K562 (cell line): ENCODE measurements around the gene IMPG2. TPM values are rescaled to one million over a fixed set of nuclear protein-coding genes. Genes with fewer than 3 reads are reported as not detected.

Experiments used
- ARID2 ChIP-seq: fragments of 450-650 bp; IDR thresholded peaks from 2 replicates; pipeline ENCODE4 v1.6.1; 2017; ENCODE audit warnings: antibody characterized with exemption, mild to moderate bottlenecking
- BHLHE40 ChIP-seq: IDR thresholded peaks from 2 replicates; pipeline ENCODE4 v1.6.1; 2011; ENCODE audit warnings: low read length, improper control_type of control experiment
- BRCA1 ChIP-seq, 2 experiments: fragments of 450-650 bp in 1 of 2; sonication (generic) in 1 of 2; formaldehyde crosslinking in 1 of 2; IDR thresholded peaks; 2 replicates each; pipeline versions ENCODE4 v1.5.0 to v1.6.1; 2017 to 2020; ENCODE audit warnings: mild to moderate bottlenecking in 1 of 2, missing genetic modification reagents in 1 of 2
- E2F3 ChIP-seq: fragments of 250-450 bp; sonication (Bioruptor Pico); IDR thresholded peaks from 2 replicates; pipeline ENCODE4 v1.4.0; 2020; ENCODE audit warnings: mild to moderate bottlenecking
- FOXA3 ChIP-seq, 2 experiments: fragments of 450-650 bp in 1 of 2; sonication (generic) in 1 of 2; formaldehyde crosslinking; IDR thresholded peaks in 1 of 2; conservative IDR thresholded peaks in 1 of 2; 2 replicates each; pipeline versions ENCODE4 v1.4.0 to v1.8.0; 2020 to 2022; ENCODE audit warnings: mild to moderate bottlenecking in 2 of 2, missing genetic modification reagents in 1 of 2
- FOXJ3 ChIP-seq: sonication (generic); formaldehyde crosslinking; IDR thresholded peaks from 2 replicates; pipeline ENCODE4 v1.4.0; 2020; ENCODE audit warnings: mild to moderate bottlenecking, missing genetic modification reagents
- KAT2B ChIP-seq: IDR thresholded peaks from one replicate; pipeline ENCODE4 v1.6.1; 2012; ENCODE audit warnings: low read depth, mild to moderate bottlenecking, control low read depth, inconsistent platforms, low read length, moderate library complexity
- MEIS2 ChIP-seq: fragments of 450-650 bp; IDR thresholded peaks from 2 replicates; pipeline ENCODE4 v1.6.1; 2014; ENCODE audit warnings: mild to moderate bottlenecking; ENCODE audit not compliant: partially characterized antibody
- NCOA1 ChIP-seq: fragments of 450-650 bp; IDR thresholded peaks from 2 replicates; pipeline ENCODE4 v1.6.1; 2016; ENCODE audit warnings: low read depth
- NCOR1 ChIP-seq: fragments of 450-650 bp; IDR thresholded peaks from 2 replicates; pipeline ENCODE4 v1.6.1; 2016; ENCODE audit warnings: mild to moderate bottlenecking, moderate library complexity
- POLR3G ChIP-seq: IDR thresholded peaks from 2 replicates; pipeline ENCODE4 v1.6.1; 2011; ENCODE audit not compliant: insufficient read length, insufficient replicate concordance; ENCODE audit errors: extremely low read depth
- RAD21 ChIP-seq, 2 experiments: fragments of 250-450 bp in 1 of 2; fragments of 450-650 bp in 1 of 2; sonication (Bioruptor Pico) in 1 of 2; formaldehyde crosslinking in 1 of 2; IDR thresholded peaks in 1 of 2; conservative IDR thresholded peaks in 1 of 2; 2 replicates each; pipeline versions ENCODE4 v1.4.0 to v1.8.0; 2020 to 2022; ENCODE audit warnings: mild to moderate bottlenecking in 2 of 2, moderate library complexity in 1 of 2
- SMARCB1 ChIP-seq: IDR thresholded peaks from 2 replicates; pipeline ENCODE4 v1.6.1; 2011; ENCODE audit warnings: improper control_type of control experiment, low read depth; ENCODE audit not compliant: insufficient read length
- SNRNP70 ChIP-seq: fragments of 200-400 bp; formaldehyde crosslinking; optimal IDR thresholded peaks from 2 replicates; pipeline ENCODE3; 2017; ENCODE audit warnings: low read depth, low read length
- SOX6 ChIP-seq: fragments of 450-650 bp; IDR thresholded peaks from 2 replicates; pipeline ENCODE4 v1.6.1; 2014; ENCODE audit warnings: mild to moderate bottlenecking
- STAT5A ChIP-seq: IDR thresholded peaks from 2 replicates; pipeline ENCODE4 v1.6.1; 2012; ENCODE audit warnings: low read length, inconsistent platforms, borderline replicate concordance
- TEAD4 ChIP-seq, 2 experiments: sonication (generic) in 1 of 2; formaldehyde crosslinking in 1 of 2; IDR thresholded peaks; 2 replicates each; pipeline versions ENCODE4 v1.6.1 to v1.8.0; 2012 to 2022; ENCODE audit warnings: borderline replicate concordance in 1 of 2, inconsistent platforms in 1 of 2, low read length in 1 of 2, mild to moderate bottlenecking in 1 of 2, missing genetic modification reagents in 1 of 2
- TRIM24 ChIP-seq, 2 experiments: fragments of 450-650 bp; IDR thresholded peaks; 2 replicates each; pipeline ENCODE4 v1.6.1; 2016
- ZNF121 ChIP-seq: sonication (generic); formaldehyde crosslinking; conservative IDR thresholded peaks from 2 replicates; pipeline ENCODE4 v1.8.0; 2022; ENCODE audit warnings: missing genetic modification reagents
- ZNF764 ChIP-seq: fragments of 250-450 bp; sonication (Bioruptor Pico); IDR thresholded peaks from 2 replicates; pipeline ENCODE4 v1.4.0; 2020; ENCODE audit warnings: low read depth, mild to moderate bottlenecking, moderate library complexity
- ZNF780A ChIP-seq: fragments of 250-450 bp; sonication (Bioruptor Pico); IDR thresholded peaks from 2 replicates; pipeline ENCODE4 v1.5.0; 2021; ENCODE audit warnings: mild to moderate bottlenecking
- polyA plus RNA-seq, 8 experiments: library from polyadenylated mRNA; depleted of rRNA in 4 of 8; stranded (reverse) in 5 of 8; unstranded in 3 of 8; fragments of >200 nt; fragmentation: Nextera tagmentation in 2 of 8; fragmentation: Illumina TruSeq in 1 of 8; extraction: Ambion mirVana in 2 of 8; extraction: Trizol in 1 of 8; gene quantifications; 2 replicates each; pipeline versions ENCODE4 v1.2.1 to v1.2.3, GENCODE V29; 2011 to 2014; ENCODE audit warnings: inconsistent platforms in 1 of 8, missing spikeins in 1 of 8
- total RNA-seq, 7 experiments: library from RNA; depleted of rRNA in 6 of 7; stranded (reverse); fragments of >200 nt in 6 of 7; fragmentation: Illumina TruSeq in 2 of 7; extraction: Trizol in 2 of 7; gene quantifications; 2 replicates each; pipeline versions ENCODE4 v1.2.1 to v1.2.3, GENCODE V29; 2011 to 2021; ENCODE audit warnings: low replicate concordance in 1 of 7
- TF ChIP-seq, protein P1 (sequence below), 2 experiments: IDR thresholded peaks in 1 of 2; conservative IDR thresholded peaks in 1 of 2; 2 replicates each; pipeline ENCODE4 v1.6.1; 2016; ENCODE audit warnings: low read depth in 2 of 2, mild to moderate bottlenecking in 1 of 2, missing compliant biosample characterization in 1 of 2, missing genetic modification characterization in 1 of 2, moderate library complexity in 1 of 2

IMPG2 gene
- total and polyA plus RNA-seq, 9 of the 15 experiments (the other 6 are each of a cell fraction or from before 2014, with no cell fraction given) = 0.04 to 0.36 (median 0.09) TPM

DNA sequence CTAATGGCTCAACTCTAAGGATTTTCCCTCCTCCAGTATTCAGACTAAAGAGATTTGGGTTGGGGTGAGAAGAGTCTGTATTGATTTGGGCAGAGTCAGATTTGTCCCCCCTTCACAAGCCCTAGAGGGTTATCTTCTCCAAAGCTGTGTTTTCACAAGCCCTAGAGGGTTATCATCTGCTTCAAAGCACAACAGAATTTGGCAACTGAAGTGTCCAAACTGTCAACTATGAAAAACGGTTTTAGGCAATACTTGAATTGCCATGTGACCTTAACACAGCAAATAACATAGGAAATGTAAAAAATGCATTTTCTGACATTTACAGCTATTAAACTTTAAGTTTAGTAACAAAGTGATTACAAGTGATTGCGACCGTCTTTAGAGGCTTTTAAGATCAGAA, 119.9 kb downstream of the IMPG2 start (continued):
- TF ChIP-seq SOX6 = peak; percentile 43; the same call in 1 of the 2 replicates
- no peak for TF ChIP-seq SMARCB1
- TF ChIP-seq KAT2B = no peak
- no peak for TF ChIP-seq POLR3G
- no peak for TF ChIP-seq ZNF780A
- TF ChIP-seq ZNF121 (CRISPR knock-in tag) = no peak
- TF ChIP-seq FOXJ3 (CRISPR knock-in tag) = no peak
- 0 out of 4 replicates have a peak, but pooled peaks of 1 of the 2 experiments have one; percentile 18 for TF ChIP-seq TRIM24 (IDR thresholded peaks at IDR 0.05)
- TF ChIP-seq RAD21 (CRISPR knock-in tag; conservative IDR thresholded peaks at IDR 0.05 in 1 of 2, IDR thresholded peaks at IDR 0.05 in 1 of 2) = peak in 1 of 2 experiments; percentile 16; a peak in 1 of 4 replicates
- TF ChIP-seq ARID2 = no peak
- no peak for TF ChIP-seq NCOA1
- peak; percentile 30; the same call in 1 of the 2 replicates for TF ChIP-seq BHLHE40
- no peak for TF ChIP-seq BRCA1 (IDR thresholded peaks at IDR 0.05)
- no peak for TF ChIP-seq BRCA1 (CRISPR knock-in tag; IDR thresholded peaks at IDR 0.05)
- peak; percentile 50; the same call in 1 of the 2 replicates for TF ChIP-seq NCOR1
- no peak for TF ChIP-seq ZNF764 (CRISPR knock-in tag)
- TF ChIP-seq FOXA3 (CRISPR knock-in tag; conservative IDR thresholded peaks at IDR 0.05 in 1 of 2, IDR thresholded peaks at IDR 0.05 in 1 of 2) = 0 out of 4 replicates have a peak, but pooled peaks of 1 of the 2 experiments have one; percentile 24
- peak; percentile 96 for TF ChIP-seq MEIS2
- no peak for TF ChIP-seq STAT5A
- no peak for TF ChIP-seq E2F3
- no peak for TF ChIP-seq SNRNP70
- TF ChIP-seq, protein P1, sequence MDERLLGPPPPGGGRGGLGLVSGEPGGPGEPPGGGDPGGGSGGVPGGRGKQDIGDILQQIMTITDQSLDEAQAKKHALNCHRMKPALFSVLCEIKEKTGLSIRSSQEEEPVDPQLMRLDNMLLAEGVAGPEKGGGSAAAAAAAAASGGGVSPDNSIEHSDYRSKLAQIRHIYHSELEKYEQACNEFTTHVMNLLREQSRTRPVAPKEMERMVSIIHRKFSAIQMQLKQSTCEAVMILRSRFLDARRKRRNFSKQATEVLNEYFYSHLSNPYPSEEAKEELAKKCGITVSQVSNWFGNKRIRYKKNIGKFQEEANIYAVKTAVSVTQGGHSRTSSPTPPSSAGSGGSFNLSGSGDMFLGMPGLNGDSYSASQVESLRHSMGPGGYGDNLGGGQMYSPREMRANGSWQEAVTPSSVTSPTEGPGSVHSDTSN (CRISPR knock-in tag; IDR thresholded peaks at IDR 0.05; ENCODE audit: low read depth) = no peak
- TF ChIP-seq, protein P1 (tag; conservative IDR thresholded peaks at IDR 0.05; ENCODE audit: low read depth) = peak; percentile 93
- peak; percentile 52 for TF ChIP-seq TEAD4 (IDR thresholded peaks at IDR 0.05; ENCODE audit: low read length)
- no peak for TF ChIP-seq TEAD4 (CRISPR knock-in tag; IDR thresholded peaks at IDR 0.05; ENCODE audit: borderline replicate concordance)
